Left renal pelvis (tissue), 4 donors: Measurements from ENCODE around the gene RRP8. TPM values are rescaled to one million over a fixed set of nuclear protein-coding genes. Genes with fewer than 3 reads are reported as not detected.

Experiments used
- DNase-seq, 4 donors: peaks; one replicate each; pipeline ENCODE4 v3.0.0-alpha.2; 2013; ENCODE audit warnings: low read depth in 4 of 4, low spot score in 3 of 4
- polyA plus RNA-seq, 4 donors: library from polyadenylated mRNA; unstranded; fragments of 120-200 nt; gene quantifications; one replicate each; pipeline ENCODE4 v1.2.1, GENCODE V29; 2013; ENCODE audit not compliant: insufficient read length in 4 of 4

The RRP8 gene
- polyA plus RNA-seq, 4 donors = 19.2 to 24.9 (median 19.9) TPM

- no peak for DNase-seq
These were observed 54.8 kb downstream of the RRP8 start for GRCh38 chr11:6548641-6549040.

GRCh38 chr11:6548121-6548520 lies 55.3 kb downstream of the RRP8 start:
- DNase-seq = no peak

DNA sequence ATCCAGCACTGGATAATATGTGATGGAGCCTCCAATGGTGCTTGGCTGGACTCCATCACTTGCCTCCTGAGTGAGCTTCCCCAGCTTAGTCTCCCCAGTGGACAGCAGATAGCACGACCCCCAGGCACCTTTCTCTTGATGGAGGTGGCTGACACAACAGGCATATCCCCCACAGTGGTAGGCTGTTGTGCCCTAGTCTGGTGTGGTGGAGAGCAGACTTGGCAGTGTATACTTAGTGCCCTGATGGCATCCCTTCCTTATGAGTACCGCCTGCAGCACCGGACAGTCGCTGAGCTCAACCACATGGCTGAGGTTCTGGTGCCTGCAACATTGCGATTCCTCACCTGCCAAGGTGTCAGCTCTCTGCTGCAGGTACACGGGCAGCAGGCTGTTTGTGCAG lies 56.2 kb downstream of the RRP8 start:
- no peak for DNase-seq

- no peak for DNase-seq
These were observed 56.7 kb downstream of the RRP8 start for GRCh38 chr11:6546735-6547134.

- no peak for DNase-seq
These were observed 57.4 kb downstream of the RRP8 start for GRCh38 chr11:6545917-6546605.

Other genes starting within 250 kb of the RRP8 start
- 10 to 100 TPM; 33.8 to 35.8 (median 34.8) TPM for gene SMPD1, start 213.1 kb downstream of the RRP8 start, polyA plus RNA-seq
- gene APBB1, start 184.5 kb downstream of the RRP8 start, polyA plus RNA-seq = 10 to 100 TPM; 47.0 to 60.0 (median 51.3) TPM
- 1 to 10 TPM; 2.4 to 7.4 (median 3.6) TPM for gene HPX, start 162.6 kb downstream of the RRP8 start, polyA plus RNA-seq
- gene TRIM3, start 129.7 kb downstream of the RRP8 start, polyA plus RNA-seq = 10 to 100 TPM; 16.4 to 32.0 (median 21.0) TPM
- 10 to 100 TPM; 52.2 to 77.1 (median 66.8) TPM for gene ARFIP2, start 122.3 kb downstream of the RRP8 start, polyA plus RNA-seq
- gene TIMM10B, start 122.1 kb downstream of the RRP8 start, polyA plus RNA-seq = 10 to 100 TPM; 25.5 to 39.3 (median 38.4) TPM
- 10 to 100 TPM in 1 of 4 donors, 1 to 10 TPM in 3; 4.9 to 12.6 (median 8.2) TPM for gene DNHD1, start 106.3 kb downstream of the RRP8 start, polyA plus RNA-seq
- gene ILK, start 158 bp upstream of the RRP8 start, polyA plus RNA-seq = 100 to 1,000 TPM; 141 to 176 (median 151) TPM
- gene TAF10, start 8.6 kb upstream of the RRP8 start, polyA plus RNA-seq = 10 to 100 TPM; 62.2 to 93.7 (median 80.0) TPM
- 100 to 1,000 TPM in 3 of 4 donors, 10 to 100 TPM in 1; 61.8 to 134 (median 110) TPM for gene TPP1, start 15.8 kb upstream of the RRP8 start, polyA plus RNA-seq
- gene DCHS1, start 52.2 kb upstream of the RRP8 start, polyA plus RNA-seq = 10 to 100 TPM; 30.3 to 79.9 (median 36.9) TPM
- gene MRPL17, start 79.7 kb upstream of the RRP8 start, polyA plus RNA-seq = 10 to 100 TPM; 45.6 to 68.1 (median 64.6) TPM
- under 1 TPM in 3 of 4 donors, not detected in 1; 0.04 to 0.06 (median 0.05) TPM for gene OR2AG2, start 168.4 kb upstream of the RRP8 start, polyA plus RNA-seq
- gene OR2AG1, start 179.4 kb upstream of the RRP8 start, polyA plus RNA-seq = under 1 TPM in 1 of 4 donors, not detected in 3; 0.06 TPM
- gene OR6A2, start 196.1 kb upstream of the RRP8 start, polyA plus RNA-seq = not detected
- not detected for gene OR10A5, start 242.1 kb upstream of the RRP8 start, polyA plus RNA-seq